NCI-H748 treated with DMSO at 0.1 percent for 48 hours (cell line): ENCODE measurements around the gene GALNS.
"Not testable (repeated sequence)": the region's sequence is repeated elsewhere in the genome, so short reads cannot be mapped to it uniquely, and the experiment has no call there.

Experiments used
- DNase-seq: peaks from one replicate; lab custom pipeline; 2025; lab: John Stamatoyannopoulos, UW

The GALNS gene, protein sequence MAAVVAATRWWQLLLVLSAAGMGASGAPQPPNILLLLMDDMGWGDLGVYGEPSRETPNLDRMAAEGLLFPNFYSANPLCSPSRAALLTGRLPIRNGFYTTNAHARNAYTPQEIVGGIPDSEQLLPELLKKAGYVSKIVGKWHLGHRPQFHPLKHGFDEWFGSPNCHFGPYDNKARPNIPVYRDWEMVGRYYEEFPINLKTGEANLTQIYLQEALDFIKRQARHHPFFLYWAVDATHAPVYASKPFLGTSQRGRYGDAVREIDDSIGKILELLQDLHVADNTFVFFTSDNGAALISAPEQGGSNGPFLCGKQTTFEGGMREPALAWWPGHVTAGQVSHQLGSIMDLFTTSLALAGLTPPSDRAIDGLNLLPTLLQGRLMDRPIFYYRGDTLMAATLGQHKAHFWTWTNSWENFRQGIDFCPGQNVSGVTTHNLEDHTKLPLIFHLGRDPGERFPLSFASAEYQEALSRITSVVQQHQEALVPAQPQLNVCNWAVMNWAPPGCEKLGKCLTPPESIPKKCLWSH

DNA sequence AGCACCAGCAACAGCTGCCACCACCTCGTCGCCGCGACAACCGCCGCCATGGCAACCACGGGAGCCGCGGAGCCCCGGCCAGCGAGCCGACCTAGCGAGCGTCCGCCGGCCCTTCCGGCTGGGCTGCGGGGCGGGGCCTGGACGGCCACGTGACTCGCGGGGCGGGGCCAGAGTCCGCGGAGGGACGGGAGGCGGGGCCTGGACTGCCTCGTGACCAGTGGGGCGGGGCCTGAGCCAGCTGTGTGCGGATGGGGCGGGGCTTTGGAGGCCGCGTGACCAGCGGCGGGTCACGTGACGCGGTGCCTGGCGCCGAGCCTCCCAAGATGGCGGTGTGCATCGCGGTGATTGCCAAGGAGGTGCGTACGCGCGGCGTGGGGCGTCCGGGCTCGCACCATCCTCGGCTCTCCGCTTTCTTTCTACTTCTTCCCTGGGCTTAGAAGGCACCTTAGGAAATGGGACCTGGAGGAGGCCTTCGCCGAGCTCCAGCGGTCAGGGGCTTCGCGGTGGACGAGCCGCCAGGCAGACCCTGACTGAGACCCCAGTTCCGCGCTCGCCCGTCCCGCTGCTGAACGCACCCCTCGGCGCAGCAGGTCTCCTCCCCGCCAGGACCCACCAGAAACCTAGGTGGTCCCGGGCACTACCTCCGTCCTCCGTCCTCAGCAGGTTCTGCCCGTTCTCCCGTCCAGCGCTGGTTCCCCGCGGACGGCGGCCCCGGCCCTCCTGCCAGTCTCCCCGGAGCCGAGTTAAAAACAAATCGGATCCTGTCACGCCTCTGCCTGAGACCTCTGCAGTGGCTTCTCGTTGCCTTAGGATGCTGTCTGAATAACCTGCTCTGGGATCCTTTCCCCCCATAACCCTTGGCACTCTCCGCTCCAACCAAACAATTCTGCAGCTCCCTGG, at the start of gene GALNS, which contains the start of gene TRAPPC2L:
GALNS (minus strand) TSS at position 120 of the 900 bp plus-strand sequence; CDS start at position 50, 70 bp downstream.
TRAPPC2L (plus strand) TSS at position 300 of the 900 bp plus-strand sequence; CDS start at position 324, 24 bp downstream.
- peak; percentile 83 for DNase-seq

DNA sequence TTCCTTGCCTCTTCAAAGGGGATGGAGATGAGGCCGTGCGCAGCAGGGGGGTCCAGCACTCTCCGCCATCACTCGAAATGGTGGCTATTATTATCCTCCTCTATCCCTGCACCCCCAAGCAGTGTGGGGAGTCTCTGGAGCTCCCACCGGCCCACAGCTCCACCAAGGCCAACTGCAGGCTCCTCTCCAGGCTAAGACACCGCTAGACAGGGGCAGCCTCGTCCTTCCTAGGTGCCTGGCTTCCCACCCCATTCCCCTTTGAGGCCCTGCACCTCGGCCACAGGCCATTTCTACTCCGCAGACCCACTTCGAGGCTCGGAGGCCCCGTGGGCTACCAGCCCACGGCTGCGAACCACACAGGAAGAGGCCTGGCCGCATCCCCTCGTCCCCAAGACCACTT, 49.3 kb upstream of the GALNS start:
- DNase-seq: no peak

DNA sequence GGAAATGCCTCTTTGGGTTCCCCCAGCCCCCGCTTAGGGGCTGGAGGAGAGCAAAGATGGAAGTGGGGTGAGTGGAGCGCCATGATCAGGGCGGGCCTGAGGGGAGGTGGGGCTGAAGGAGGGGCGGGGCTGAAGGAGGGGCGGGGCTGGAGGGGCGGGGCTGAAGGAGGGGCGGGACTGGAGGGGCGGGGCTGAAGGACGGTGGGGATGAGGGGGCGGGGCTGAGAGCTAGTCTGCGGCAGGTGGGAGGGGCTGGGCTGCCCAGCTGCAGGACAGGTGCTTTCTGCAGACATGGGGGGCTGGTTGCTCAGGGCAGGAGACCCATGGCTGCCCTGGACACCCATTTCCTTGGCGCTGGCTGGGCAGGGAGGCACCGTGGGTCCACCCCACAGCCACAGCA, 48.8 kb upstream of the GALNS start:
- DNase-seq: no peak

DNA sequence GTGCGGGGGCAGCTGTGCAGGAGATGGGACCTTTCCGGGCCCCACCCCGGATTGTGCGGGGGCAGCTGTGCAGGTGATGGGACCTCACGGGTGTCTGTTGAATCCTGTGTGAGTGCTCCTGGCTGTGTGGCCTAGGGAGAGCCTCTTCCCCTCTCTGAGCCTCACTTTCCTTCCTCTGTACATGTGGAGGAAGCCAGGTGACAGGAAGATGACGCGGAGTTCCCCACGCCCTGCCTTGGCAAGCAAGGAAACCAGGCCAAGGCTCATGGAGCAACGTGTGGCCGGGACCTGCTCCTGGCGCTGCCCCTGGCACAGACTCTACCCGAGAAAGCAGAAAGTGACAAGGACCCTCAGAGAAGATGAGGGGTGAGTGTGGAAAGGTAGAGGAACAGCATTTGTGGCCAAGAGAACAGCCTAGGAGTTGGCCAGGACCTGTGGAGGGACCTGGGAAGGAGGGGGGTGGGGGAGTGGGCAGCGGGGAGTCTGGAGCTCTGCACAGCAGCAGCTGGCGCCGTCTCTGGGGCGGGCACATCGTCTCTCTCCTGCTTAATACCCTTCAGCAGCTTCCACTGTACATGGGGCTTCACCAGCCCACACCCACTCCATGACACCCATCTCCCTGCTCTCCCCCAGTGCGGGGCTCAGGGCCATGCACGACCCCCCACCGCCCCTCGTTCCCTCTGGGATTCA, 48.1 kb upstream of the GALNS start:
- no peak for DNase-seq

DNA sequence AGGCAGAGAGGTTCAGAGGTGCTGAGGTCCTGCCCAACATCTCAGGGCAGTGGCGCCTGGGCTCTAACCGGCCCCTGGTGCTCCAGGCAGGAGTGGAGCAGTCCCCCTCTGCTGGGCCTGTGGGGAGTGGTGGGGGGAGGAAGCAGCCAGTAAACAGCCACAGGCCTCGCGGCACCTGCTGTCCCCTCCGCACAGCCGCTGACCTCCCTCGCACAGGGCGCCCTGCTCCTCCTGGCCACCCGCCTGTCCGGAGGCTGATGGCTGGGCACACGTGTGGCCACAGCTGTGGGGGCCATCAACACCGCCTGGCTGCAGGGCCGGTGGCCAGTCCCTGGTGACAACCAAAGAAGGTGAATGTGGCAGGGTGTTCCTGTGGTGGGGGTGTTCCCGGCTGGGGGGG, 46.5 kb upstream of the GALNS start:
- no peak for DNase-seq

DNA sequence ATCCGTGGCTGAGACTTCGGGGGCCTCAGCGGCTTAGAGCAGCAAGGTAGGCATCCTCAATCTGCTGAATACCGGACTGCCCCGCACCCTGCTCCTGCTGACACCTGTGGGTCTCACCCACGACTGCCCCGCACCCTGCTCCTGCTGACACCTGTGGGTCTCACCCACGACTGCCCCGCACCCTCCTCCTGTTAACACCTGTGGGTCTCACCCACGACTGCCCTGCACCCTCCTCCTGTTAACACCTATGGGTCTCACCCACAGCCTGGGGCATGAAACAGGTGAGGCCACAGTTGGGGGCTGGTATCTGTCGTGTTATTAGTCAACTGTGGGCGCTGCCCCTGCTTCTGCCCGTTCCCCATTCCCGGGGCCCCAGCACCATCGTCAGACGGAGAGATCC, 46.0 kb upstream of the GALNS start:
- no peak for DNase-seq

DNA sequence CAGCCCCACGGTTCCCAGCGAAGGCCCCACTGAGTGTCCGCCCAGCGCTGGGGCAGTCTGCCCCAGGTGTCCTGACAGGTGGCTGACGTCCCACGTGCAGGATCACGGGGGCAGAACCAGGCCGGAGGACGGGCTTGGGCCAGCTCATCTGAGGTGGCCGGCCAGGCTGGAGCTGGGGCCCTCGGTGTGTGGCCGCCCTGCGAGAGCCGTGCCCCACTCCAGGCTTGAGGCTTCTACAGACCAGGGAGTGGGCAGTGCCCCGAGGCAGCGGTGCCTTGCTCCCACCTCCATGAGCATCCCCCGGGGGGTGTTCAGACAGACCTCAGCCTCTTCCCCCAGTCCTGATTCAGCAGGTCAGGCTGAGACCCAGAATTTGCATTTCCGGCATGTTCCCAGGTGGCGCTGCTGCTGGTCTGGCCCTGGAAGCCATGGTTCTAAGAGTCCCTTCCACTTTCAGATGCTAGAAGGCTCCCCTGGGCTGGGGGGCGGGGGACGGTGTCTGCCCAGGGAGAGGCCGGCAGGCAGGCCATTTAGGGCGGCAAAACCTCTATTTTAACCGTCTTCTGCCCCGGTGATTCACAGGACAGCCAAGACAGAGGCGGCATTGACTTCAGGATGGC, 45.1 kb upstream of the GALNS start:
- DNase-seq: no peak

DNA sequence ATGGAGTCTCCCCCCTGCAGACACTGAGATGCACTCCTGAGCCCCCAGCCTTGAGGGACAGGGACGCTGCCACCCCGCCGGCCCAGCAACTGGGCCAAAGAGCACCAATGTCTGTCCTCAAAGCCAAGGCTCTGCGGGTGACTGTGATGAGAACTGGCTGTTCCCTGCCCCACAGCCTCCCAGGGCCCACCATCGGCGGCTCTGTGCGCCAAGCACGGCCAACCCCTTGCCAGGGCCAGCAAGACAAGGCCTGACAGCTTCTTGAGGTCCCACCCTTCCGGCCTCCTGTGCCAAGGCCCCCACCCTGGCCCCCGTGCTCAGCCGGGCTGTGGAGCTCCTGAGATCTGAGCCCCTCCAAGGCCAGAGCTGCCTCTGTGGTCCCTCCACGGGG, 43.9 kb upstream of the GALNS start:
- DNase-seq: no peak

DNA sequence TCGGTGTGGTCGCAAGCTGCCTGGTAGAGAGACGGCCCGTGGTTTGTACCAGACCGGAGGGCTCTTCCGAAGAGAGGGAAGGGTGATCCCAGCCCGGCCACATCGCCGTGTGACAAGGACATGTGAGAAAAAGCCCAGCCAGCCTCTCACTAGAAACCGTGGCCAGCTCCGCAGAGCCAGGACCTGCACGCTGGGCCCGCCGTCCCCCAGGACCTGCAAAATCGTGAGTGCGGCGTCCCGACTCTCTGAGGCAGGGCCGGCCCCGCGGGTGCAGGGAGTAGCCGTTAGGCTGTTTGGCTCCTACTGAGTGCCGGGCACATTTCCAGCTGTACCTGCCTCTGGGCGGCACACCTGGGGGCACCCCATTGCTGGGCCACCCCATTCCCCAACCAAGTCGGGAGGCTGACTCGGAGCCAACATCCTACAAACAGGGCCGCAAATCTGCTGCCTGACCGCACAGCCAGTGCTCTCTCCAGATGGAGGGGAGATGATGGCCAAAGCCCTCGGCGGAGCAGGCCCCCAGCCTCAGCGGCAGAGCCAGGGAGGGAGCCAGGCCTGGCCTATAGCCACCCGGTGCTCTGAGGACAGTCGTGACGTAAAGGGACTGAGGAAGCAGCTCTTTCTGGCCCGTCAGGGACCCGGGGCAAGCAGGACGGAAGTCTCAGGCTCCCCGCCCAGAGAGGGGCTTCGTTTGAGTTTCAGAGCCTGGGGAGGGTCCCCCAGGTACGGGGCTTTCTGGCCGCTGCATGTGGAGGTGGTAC, 43.3 kb upstream of the GALNS start:
- no peak for DNase-seq

DNA sequence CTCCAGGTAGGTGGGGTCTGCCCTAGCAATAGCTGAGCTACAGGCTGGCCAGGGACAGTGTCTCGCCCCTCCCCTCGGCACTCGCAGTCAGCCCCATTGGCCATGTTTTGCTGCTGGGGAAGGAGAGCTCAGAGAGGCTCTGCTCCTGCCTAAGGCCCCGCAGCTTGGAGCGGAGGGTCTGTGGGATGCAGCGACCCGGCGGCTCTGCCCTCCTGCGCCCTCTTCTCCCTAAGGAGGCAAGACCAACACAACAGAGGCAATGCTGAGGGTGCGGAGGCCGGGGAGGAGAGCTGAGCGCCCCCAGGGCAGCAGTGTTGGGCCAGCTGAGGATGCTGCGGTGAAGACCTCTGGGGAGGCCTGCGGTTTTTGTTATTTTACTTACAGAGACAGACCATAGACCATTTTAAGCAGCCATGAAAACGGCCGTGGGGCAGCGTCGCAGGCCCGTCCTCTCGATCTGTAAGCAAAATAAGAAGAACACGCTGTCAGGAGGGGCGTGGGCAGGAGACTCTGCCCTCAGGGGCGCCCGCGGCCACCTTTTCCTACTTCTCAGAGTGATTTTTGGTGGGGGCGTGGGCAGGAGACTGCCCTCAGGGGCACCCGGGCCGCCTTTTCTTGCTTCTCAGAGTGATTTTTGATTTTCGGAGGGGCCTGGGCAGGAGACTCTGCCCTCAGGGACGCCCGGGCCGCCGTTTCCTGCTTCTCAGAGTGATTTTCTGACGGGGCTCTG, 41.1 kb upstream of the GALNS start:
- DNase-seq: no peak

DNA sequence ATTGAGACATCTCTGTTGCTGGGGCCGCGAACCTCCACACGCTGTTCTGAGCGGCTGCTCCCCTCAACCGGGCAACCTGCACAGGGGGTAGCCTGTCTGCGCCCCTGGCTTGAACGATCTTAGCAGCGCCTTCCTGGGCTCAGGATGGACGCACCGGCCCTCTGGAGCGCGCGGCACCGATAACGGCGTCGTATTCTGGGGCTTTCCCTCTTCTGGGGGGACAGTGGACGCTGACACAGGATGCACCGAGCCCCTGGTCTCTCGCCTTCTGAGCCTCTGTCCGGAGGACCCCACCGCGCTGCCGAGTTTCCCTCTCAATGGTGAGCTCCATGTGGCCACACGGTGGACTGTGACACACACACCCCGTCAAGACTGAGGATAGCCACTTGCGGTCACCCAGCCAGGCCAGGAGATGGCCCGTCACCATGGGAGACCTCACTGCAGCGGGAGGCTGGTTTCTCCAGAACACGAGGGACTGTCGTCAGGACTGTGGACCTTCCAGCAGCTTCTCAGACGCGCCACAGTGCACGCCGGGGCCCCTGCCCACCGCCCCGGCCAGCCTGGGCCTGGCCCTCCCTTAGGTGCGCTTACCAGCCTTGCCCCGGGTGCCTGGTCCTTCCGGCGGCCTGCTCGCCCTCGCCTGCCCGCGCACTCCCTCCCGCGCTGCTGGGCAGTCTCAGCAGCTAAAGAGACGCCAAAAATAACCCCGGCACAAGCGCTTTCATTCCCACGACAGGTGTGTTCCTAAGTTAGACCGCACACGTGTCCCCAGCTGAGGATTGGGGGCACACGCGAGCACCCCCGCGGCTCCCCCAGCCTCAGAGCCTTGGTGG, 39.7 kb upstream of the GALNS start:
- no peak for DNase-seq

DNA sequence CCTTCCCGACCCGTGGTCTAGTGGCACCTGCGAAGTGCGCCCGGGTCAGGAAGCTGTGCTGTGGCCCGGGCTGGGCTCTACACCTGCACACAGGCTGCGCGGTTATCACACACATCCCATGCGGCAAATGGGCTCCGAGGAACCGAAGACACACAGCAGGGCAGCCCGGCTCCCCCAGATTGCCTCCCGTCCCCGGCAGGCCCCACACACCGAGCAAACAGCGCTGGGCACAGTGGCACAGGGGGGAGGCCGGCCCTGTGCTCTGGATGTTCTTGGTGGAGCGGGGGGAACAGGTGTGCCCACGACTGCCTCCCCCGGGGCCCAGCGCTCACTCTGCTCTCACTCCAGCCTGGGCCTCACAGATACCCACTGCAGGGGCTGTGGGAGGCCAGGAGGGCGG, 38.6 kb upstream of the GALNS start:
- no peak for DNase-seq

DNA sequence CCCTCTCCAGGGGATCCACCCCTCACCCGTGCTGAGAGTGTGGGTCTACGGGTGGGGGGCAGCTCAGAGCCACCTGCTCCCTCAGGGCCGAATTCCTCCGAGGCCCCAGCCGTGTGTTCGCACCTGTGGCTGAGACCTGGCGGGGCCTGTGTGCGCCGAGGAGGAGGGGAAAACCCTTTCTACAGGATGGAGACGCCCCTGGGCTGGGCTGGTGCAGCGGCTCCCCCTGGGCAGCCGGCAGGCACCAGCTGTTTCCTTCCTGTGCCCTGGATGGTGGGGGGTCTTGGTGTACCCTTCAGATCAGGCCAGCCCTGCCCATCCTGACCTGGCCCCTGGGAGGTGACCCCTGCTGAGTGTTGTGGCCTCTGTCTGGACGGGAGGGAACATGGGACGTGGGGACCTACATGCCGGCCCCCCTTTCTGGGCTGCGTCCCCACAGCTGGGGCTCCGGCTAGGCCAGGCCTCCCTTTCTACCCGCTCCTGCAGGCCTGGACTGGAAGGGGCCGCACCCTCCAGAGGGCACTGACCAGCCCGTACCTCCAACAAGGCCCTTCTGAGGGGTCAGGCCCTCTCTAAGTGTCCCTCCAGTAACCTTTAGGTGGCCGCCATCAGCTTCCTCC, 38.0 kb upstream of the GALNS start:
- DNase-seq: no peak

DNA sequence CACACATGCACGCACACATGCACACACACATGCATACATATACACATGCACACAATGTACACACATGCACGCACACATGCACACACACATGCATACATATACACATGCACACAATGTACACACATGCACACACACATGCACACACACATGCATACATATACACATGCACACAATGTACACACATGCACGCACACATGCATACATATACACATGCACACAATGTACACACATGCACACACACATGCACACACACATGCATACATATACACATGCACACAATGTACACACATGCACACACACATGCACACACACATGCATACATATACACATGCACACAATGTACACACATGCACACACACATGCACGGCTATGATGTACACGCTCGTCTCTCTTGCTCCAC, 37.5 kb upstream of the GALNS start:
- DNase-seq: not testable (repeated sequence)

DNA sequence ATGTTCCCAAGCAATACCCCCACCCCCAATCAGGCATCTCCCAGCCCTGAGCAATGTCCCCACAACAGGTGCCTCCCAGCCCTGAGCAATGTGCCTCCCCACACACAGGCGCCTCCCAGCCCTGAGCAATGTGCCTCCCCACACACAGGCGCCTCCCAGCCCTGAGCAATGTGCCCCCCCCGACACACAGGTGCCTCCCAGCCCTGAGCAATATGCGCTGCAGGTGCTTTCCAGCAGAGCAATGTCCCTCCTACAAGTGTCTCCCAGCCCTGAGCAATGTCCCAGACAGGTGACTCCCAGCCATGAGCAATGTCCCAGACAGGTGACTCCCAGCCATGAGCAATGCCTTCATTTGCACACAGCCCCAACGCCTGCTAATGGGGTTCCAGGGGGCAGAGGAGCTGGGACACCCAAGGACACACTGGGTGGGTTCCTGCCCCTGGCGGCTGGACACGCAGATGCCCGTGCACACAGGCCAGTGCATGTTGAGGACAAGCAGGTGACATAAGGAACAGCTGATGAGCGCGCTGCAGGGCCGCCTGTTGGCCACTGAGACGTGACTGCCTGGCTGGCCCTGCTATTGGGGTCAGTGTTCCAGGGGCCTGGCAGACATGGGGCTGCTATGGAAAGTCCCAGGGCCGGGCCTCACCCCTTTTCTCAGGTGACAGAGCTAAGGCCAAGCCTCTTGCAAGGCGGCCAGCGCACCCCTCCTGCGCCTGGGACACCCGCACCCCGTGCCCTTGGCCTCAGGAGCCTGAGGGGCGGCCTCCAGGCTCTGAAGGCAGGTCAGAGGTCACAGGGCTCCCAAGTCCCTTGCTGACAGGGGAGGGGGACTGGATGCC, 36.6 kb upstream of the GALNS start:
- no peak for DNase-seq

DNA sequence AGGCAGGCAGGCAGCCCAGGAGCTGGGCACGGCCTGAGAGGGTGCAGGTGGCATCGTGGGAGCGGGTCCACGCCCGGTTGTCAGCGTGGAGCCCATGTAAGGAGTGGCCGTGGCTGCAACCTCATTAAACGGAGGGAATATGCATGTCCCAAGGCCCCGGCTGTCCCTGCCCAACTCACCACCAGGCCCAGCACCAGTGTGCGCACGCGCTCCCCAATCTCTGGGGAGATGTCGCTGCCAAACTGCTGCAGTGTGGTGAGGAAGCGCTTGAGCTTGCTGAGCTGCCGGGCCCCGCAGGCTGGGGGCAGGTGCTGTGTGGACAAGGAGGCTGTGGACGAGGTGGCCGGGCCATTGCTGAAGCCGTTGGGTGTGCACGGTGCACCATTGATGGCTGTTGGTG, 35.3 kb upstream of the GALNS start:
- no peak for DNase-seq

DNA sequence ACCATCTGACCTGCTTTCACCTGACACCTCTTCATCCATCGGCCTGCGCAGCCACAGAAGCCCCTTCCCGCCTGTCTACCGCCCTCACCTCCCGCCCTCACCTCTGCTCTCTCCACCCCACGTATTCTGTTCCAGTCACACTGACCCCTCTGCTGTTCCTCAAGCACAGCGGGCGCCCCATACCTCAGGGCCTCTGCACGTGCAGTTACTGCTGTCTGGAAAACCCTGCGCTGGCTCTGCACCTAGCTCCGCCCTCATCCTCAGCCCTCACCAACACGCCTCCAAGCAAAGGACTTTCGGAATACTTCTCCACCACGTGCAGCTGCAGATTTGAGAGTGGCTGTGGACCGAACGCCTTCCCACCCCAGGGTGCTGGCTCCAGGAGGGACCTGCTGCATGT, 34.3 kb upstream of the GALNS start:
- DNase-seq: no peak
